ENCODE results near the gene EMB. TPM values are rescaled to one million over a fixed set of nuclear protein-coding genes. Genes with fewer than 3 reads are reported as not detected.
"Not testable (repeated sequence)": the region's sequence is repeated elsewhere in the genome, so short reads cannot be mapped to it uniquely, and the experiment has no call there.

EMB gene, protein sequence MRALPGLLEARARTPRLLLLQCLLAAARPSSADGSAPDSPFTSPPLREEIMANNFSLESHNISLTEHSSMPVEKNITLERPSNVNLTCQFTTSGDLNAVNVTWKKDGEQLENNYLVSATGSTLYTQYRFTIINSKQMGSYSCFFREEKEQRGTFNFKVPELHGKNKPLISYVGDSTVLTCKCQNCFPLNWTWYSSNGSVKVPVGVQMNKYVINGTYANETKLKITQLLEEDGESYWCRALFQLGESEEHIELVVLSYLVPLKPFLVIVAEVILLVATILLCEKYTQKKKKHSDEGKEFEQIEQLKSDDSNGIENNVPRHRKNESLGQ
- total RNA-seq, result 6.4 TPM

DNA sequence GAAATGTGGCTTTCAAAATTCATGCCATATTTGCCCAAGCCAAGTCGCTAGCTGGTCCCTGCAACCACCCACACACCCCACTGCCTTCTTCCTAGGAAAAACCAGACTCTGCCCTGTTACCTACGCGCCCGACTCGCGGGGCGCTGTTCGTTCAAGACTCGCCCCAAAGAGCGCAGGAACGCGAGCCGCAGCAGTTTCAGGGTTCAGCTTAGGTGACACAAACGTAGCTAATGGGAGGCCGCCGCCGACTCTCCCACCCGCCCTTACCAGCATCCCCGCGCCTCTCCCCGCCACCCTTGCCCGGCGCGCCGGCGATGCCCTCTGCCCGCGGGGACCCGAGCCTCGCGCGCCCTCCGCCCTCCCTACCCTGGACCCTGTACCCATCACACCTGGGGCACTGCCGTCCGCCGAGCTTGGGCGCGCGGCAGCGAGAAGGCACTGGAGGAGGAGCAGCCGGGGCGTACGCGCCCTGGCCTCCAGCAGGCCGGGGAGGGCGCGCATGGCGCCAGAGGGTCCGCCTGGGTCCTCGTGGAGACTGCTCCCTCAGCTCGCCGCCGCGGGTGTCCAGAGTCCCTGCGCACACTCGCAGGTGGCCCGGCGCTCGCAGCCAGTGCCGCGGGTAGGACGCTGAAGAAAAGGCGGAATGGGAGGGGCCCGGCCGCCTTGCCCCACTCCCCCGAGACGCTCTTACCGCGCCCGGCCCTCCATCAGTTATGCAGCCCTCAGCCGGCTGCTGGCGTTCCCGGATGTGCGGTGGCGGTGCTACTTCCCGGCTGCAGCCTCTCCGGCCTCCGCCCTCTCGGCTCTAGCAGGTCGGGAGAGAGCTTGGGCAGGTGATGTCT lies at the start of gene EMB:
Gene EMB (minus strand): TSS at position 638 of the 842 bp plus-strand sequence. CDS start 137 bp downstream, at position 501.
- intact Hi-C loops (cut with DNase I), result no loop called here
- TF ChIP-seq, protein P1, sequence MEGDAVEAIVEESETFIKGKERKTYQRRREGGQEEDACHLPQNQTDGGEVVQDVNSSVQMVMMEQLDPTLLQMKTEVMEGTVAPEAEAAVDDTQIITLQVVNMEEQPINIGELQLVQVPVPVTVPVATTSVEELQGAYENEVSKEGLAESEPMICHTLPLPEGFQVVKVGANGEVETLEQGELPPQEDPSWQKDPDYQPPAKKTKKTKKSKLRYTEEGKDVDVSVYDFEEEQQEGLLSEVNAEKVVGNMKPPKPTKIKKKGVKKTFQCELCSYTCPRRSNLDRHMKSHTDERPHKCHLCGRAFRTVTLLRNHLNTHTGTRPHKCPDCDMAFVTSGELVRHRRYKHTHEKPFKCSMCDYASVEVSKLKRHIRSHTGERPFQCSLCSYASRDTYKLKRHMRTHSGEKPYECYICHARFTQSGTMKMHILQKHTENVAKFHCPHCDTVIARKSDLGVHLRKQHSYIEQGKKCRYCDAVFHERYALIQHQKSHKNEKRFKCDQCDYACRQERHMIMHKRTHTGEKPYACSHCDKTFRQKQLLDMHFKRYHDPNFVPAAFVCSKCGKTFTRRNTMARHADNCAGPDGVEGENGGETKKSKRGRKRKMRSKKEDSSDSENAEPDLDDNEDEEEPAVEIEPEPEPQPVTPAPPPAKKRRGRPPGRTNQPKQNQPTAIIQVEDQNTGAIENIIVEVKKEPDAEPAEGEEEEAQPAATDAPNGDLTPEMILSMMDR (IDR thresholded peaks at IDR 0.05), result peak in 1 of 3 experiments; percentile 8
- DNase-seq (ENCODE audit: low spot score in 2 of 2), result peak in 1 of 2 donors; percentile 71
- H3K36me3 ChIP-seq, result no peaks in the 10 kb centered on the region
- H3K9me3 ChIP-seq, result no peaks in the 10 kb centered on the region
- H3K27ac ChIP-seq, result peak within 1 kb of the TSS; percentile 27 to 30
- H3K27me3 ChIP-seq, result no peaks in the 10 kb centered on the region
- H3K4me1 ChIP-seq, result no peaks in the 10 kb centered on the region
- peak within 1 kb of the TSS; percentile 70 to 71 for H3K4me3 ChIP-seq

DNA sequence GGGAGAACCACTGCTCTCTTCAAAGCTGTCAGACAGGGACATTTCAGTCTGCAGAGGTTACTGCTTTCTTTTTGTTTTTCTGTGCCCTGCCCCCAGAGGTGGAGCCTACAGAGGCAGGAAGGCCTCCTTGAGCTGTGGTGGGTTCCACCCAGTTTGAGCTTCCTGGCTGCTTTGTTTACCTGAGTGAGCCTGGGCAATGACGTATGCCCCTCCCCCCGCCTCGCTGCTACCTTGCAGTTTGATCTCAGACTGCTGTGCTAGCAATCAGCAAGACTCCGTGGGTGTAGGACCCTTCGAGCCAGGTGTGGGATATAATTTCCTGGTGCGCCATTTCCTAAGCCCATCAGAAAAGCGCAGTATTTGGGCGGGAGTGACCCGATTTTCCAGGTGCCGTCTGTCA lies 48.4 kb upstream of the EMB start:
- intact Hi-C loops (cut with DNase I); H3K4me1 ChIP-seq; H3K27ac ChIP-seq; H3K27me3 ChIP-seq; H3K9me3 ChIP-seq; H3K4me3 ChIP-seq; DNase-seq (ENCODE audit: low spot score in 2 of 2); H3K36me3 ChIP-seq: not testable (repeated sequence)

DNA sequence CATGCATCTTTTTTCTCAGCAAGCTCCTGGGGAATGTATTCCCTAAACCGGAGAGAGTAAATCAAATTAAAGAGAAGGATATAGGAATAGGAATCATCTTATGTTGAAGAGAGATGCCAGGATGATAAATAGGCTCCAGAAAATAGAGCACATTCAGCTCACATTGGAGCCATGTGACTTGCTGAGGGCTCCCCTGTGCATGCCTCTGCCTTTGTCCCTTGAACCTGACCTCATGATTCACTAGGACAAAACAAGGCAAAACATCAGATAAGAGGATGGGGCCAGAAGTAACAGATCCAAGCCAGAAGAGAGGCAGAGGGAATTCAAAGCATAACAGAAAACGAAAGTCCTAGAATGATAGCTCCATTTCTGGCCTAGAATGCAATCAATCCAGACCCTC lies 37.7 kb upstream of the EMB start:
- H3K4me1 ChIP-seq; H3K36me3 ChIP-seq; DNase-seq (ENCODE audit: low spot score in 2 of 2); H3K9me3 ChIP-seq; H3K4me3 ChIP-seq; intact Hi-C loops (cut with DNase I); H3K27me3 ChIP-seq; H3K27ac ChIP-seq: not testable (repeated sequence)

GRCh38 chr5:50476549-50476948 lies 35.5 kb upstream of the EMB start:
- Histone ChIP-seq H3K4me1 (no peaks in the 10 kb centered on the region), H3K4me3 (no peak overlapping the region), H3K9me3 (no peaks in the 10 kb centered on the region), H3K36me3 (no peaks in the 10 kb centered on the region), H3K27ac (no peak overlapping the region), H3K27me3 (no peaks in the 10 kb centered on the region)
- intact Hi-C loops (cut with DNase I), result no loop called here
- no peak for DNase-seq (ENCODE audit: low spot score in 2 of 2)
- TF ChIP-seq, protein P1 (IDR thresholded peaks at IDR 0.05), result no peak

GRCh38 chr5:50465015-50465414 lies 23.9 kb upstream of the EMB start:
- H3K9me3 ChIP-seq; H3K36me3 ChIP-seq; H3K4me1 ChIP-seq; intact Hi-C loops (cut with DNase I); H3K4me3 ChIP-seq; H3K27ac ChIP-seq; DNase-seq (ENCODE audit: low spot score in 2 of 2); H3K27me3 ChIP-seq: not testable (repeated sequence)

DNA sequence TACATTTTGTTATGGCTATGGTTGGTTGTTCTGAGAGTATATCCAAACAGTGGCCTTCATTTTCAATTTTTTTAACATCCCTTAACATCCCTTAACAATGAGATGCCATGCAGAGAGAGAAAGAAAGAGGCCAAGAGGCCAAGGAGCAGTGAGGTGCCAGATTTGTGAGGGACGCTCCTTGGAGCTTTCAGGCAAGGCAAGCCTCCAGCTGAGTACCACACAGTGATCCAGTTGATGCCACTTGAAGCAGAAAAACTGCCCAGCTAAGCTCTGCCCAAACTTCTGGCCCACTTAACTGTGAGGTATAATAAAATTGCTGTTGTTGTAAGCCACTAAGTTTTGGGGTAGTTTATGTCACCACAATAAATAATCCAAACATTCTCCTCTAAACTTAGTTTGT lies 22.6 kb upstream of the EMB start:
- intact Hi-C loops (cut with DNase I), result no loop called here
- DNase-seq (ENCODE audit: low spot score in 2 of 2), result no peak
- H3K4me3 ChIP-seq, result no peak overlapping the region
- no peaks in the 10 kb centered on the region for H3K27me3 ChIP-seq
- H3K36me3 ChIP-seq, result no peaks in the 10 kb centered on the region
- TF ChIP-seq, protein P1 (IDR thresholded peaks at IDR 0.05), result no peak
- no peak overlapping the region for H3K27ac ChIP-seq
- no peaks in the 10 kb centered on the region for H3K9me3 ChIP-seq
- H3K4me1 ChIP-seq, result no peaks in the 10 kb centered on the region

GRCh38 chr5:50463047-50463446 lies 22.0 kb upstream of the EMB start:
- Histone ChIP-seq H3K4me3 (no peak overlapping the region), H3K4me1 (no peaks in the 10 kb centered on the region), H3K27me3 (no peaks in the 10 kb centered on the region), H3K9me3 (no peaks in the 10 kb centered on the region), H3K27ac (no peak overlapping the region), H3K36me3 (no peaks in the 10 kb centered on the region)
- no peak for DNase-seq (ENCODE audit: low spot score in 2 of 2)
- TF ChIP-seq, protein P1 (IDR thresholded peaks at IDR 0.05), result no peak
- intact Hi-C loops (cut with DNase I), result no loop called here

- H3K4me3 ChIP-seq; H3K4me1 ChIP-seq; H3K9me3 ChIP-seq; H3K36me3 ChIP-seq; intact Hi-C loops (cut with DNase I); H3K27ac ChIP-seq; H3K27me3 ChIP-seq; DNase-seq (ENCODE audit: low spot score in 2 of 2): not testable (repeated sequence)
Observed at GRCh38 chr5:50462579-50462978, 21.5 kb upstream of the EMB start.

DNA sequence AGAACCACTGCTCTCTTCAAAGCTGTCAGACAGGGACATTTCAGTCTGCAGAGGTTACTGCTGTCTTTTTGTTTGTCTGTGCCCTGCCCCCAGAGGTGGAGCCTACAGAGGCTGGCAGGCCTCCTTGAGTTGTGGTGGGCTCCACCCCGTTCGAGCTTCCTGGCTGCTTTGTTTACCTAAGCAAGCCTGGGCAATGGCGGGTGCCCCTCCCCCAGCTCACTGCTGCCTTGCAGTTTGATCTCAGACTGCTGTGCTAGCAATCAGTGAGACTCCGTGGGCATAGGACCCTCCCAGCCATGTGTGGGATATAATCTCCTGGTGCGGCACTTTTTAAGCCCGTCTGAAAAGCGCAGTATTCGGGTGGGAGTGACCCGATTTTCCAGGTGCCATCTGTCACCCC lies 17.3 kb upstream of the EMB start:
- DNase-seq (ENCODE audit: low spot score in 2 of 2), result not testable (repeated sequence)

DNA sequence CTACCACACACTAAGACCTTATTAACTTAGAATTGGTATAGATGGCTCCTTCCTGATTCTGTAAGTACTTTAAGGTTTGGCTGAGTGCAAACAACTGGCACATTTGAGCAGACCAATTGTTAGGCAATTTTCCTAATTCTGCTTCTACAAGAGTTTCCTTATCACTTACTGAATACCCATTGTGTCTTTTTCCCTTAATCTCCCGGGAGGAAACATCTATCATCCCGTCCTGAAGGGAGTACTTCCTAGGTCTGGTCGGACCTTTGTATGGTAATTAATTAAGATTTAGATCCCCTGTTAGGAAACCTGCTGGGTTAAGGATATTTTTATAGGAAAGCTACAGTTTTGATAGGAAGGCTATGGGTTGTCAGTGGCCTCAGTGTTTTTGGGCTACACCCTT lies 8.2 kb upstream of the EMB start:
- intact Hi-C loops (cut with DNase I); H3K4me1 ChIP-seq; H3K4me3 ChIP-seq: not testable (repeated sequence)

More for the DNA sequence above, 17.3 kb upstream of the EMB start:
- H3K27ac ChIP-seq; H3K27me3 ChIP-seq; H3K9me3 ChIP-seq; H3K4me1 ChIP-seq; intact Hi-C loops (cut with DNase I); H3K4me3 ChIP-seq; H3K36me3 ChIP-seq: not testable (repeated sequence)

More for the DNA sequence above, 8.2 kb upstream of the EMB start:
- not testable (repeated sequence) for H3K27me3 ChIP-seq; DNase-seq (ENCODE audit: low spot score in 2 of 2); H3K36me3 ChIP-seq; H3K9me3 ChIP-seq; H3K27ac ChIP-seq

All from ascending aorta (tissue), 2 donors.